Brain microvascular endothelial cell (primary cell): ENCODE results near the gene PTBP1.

ENCODE experiments used
- DNase-seq: peaks from one replicate; pipeline ENCODE4 v3.0.0-alpha.2; 2020
- H3K27ac ChIP-seq: fragments of 250-450 bp; sonication (Bioruptor Pico); 2 replicates; pipeline ENCODE4 v1.5.1; 2020; ENCODE audit warnings: mild to moderate bottlenecking, moderate library complexity
- H3K27me3 ChIP-seq: fragments of 250-450 bp; sonication (Bioruptor Pico); replicated peaks from 2 replicates; pipeline ENCODE4 v1.5.1; 2020; ENCODE audit warnings: mild to moderate bottlenecking
- H3K36me3 ChIP-seq: fragments of 250-450 bp; sonication (Bioruptor Pico); replicated peaks from 2 replicates; pipeline ENCODE4 v1.5.1; 2020; ENCODE audit warnings: mild to moderate bottlenecking
- H3K4me3 ChIP-seq: 2 replicates; pipeline ENCODE4 v1.5.1; 2011; ENCODE audit warnings: low read depth, mild to moderate bottlenecking, control low read depth, low read length, moderate library complexity
- CTCF ChIP-seq: IDR thresholded peaks from 2 replicates; pipeline ENCODE4 v1.5.1; 2011; ENCODE audit warnings: low read depth, mild to moderate bottlenecking, moderate library complexity, low read length, control low read depth, inconsistent platforms; ENCODE audit errors: missing control alignments
- in situ Hi-C: cut with HindIII; loops from 2 replicates; pipeline ENCODE4 v1.10.0; 2017; ENCODE audit warnings: low sequenced_read_pairs, low pct_ligation_motif_present

PTBP1 gene

GRCh38 chr19:803099-803561 is 5.9 kb downstream of the PTBP1 start:
- H3K27ac ChIP-seq: no peak overlapping the region
- in situ Hi-C loops: no loop called here
- DNase-seq: no peak

GRCh38 chr19:803686-804418 is 6.6 kb downstream of the PTBP1 start:
- in situ Hi-C loops: no loop called here
- no peak for DNase-seq
- no peak for TF ChIP-seq CTCF
- Histone ChIP-seq H3K4me3 (no peak overlapping the region), H3K36me3 (peaks cover 89% of the 10 kb centered on the region), H3K27ac (no peak overlapping the region), H3K27me3 (no peaks in the 10 kb centered on the region)

More at GRCh38 chr19:803099-803561, 5.9 kb downstream of the PTBP1 start:
- TF ChIP-seq CTCF: no peak
- Histone ChIP-seq H3K27me3 (no peaks in the 10 kb centered on the region), H3K36me3 (peaks cover 87% of the 10 kb centered on the region), H3K4me3 (no peak overlapping the region)

- TF ChIP-seq CTCF: no peak
- in situ Hi-C loops: no loop called here
- Histone ChIP-seq H3K27ac (no peak overlapping the region), H3K4me3 (no peak overlapping the region), H3K27me3 (no peaks in the 10 kb centered on the region), H3K36me3 (peaks cover 92% of the 10 kb centered on the region)
- DNase-seq: no peak
These were observed 7.3 kb downstream of the PTBP1 start for GRCh38 chr19:804419-805165.

GRCh38 chr19:805166-805551 is 7.9 kb downstream of the PTBP1 start:
- in situ Hi-C loops: no loop called here
- TF ChIP-seq CTCF: no peak
- H3K36me3 ChIP-seq: peaks cover 92% of the 10 kb centered on the region
- no peaks in the 10 kb centered on the region for H3K27me3 ChIP-seq
- no peak for DNase-seq
- no peak overlapping the region for H3K4me3 ChIP-seq
- H3K27ac ChIP-seq: no peak overlapping the region

GRCh38 chr19:805600-806550 is 8.6 kb downstream of the PTBP1 start:
- Histone ChIP-seq H3K36me3 (peaks cover 92% of the 10 kb centered on the region), H3K4me3 (no peak overlapping the region), H3K27me3 (no peaks in the 10 kb centered on the region), H3K27ac (no peak overlapping the region)
- DNase-seq: no peak
- in situ Hi-C loops: no loop called here
- TF ChIP-seq CTCF: no peak
